ENCODE measurements around the gene SPC25.

- TF ChIP-seq CTCF (IDR thresholded peaks at IDR 0.05): no peak
- no peak for TF ChIP-seq EZH2 (IDR thresholded peaks at IDR 0.05; ENCODE audit: borderline replicate concordance, insufficient read depth, low read depth, low read length, poor library complexity, severe bottlenecking)
Observed at GRCh38 chr2:168896783-168897182, 6.6 kb upstream of the SPC25 start.
